ENCODE data around the gene DGKI. TPM values are rescaled to one million over a fixed set of nuclear protein-coding genes. Genes with fewer than 3 reads are reported as not detected.

The DGKI gene
- total and polyA plus RNA-seq, 2 of the 4 experiments (the other 2 are of a cell fraction): 3.9 to 15.8 TPM

- WGBS, 2 experiments (ENCODE audit: extremely low coverage in 2 of 2, insufficient read length in 1 of 2): no CpG with 5 or more reads among the region's 3 CpGs
- peak overlapping the region; percentile 73 for H2BK120ac ChIP-seq (ENCODE audit: low read depth, low read length)
- peak overlapping the region; percentile 33; the same call in 1 of the 2 replicates for H4K91ac ChIP-seq (ENCODE audit: insufficient read depth, low read depth, low read length)
- peak overlapping the region; percentile 80; the same call in 1 of the 2 replicates for H3K18ac ChIP-seq (ENCODE audit: low read depth, low read length)
- no peaks in the 10 kb centered on the region for H3K27me3 ChIP-seq (ENCODE audit: control insufficient read depth, insufficient read depth, low read length)
- H2AFZ ChIP-seq (replicated peaks; ENCODE audit: low read length, poor library complexity): no peak overlapping the region
- peak overlapping the region; percentile 27; the same call in 1 of the 3 replicates for H2BK15ac ChIP-seq (ENCODE audit: low read depth, low read length)
- DNase-seq (peak; percentile 33), ATAC-seq (ENCODE audit: low read depth) (peak; percentile 27)
- H3K9me3 ChIP-seq (ENCODE audit: control insufficient read depth, insufficient read depth, low read length): no peaks in the 10 kb centered on the region
- H4K8ac ChIP-seq (ENCODE audit: low read depth in 2 of 2, low read length in 2 of 2): peak overlapping the region in 1 of 2 experiments; percentile 20; a peak in 2 of 4 replicates
- intact Hi-C loops (cut with micrococcal nuclease) (no loop called here), dilution Hi-C loops (cut with HindIII; ENCODE audit: low sequenced_read_pairs, unreplicated experiment) (no loop called here), in situ Hi-C loops (cut with MboI; ENCODE audit: low sequenced_read_pairs) (no loop called here)
- no peak overlapping the region for H3K23ac ChIP-seq (ENCODE audit: low read depth, low read length)
- peaks cover 6% of the 10 kb centered on the region; the same call in 1 of the 2 replicates for H3K9me1 ChIP-seq (ENCODE audit: insufficient read depth, low read length)
- 0 out of 2 replicates have a peak overlapping the region, but pooled peaks have one; percentile 44 for H2AK5ac ChIP-seq (ENCODE audit: low read depth, low read length)
- H3K4ac ChIP-seq (ENCODE audit: low read depth, low read length): peak overlapping the region; percentile 73; the same call in 1 of the 2 replicates
- peak overlapping the region; percentile 89 for H2BK5ac ChIP-seq (ENCODE audit: low read depth, low read length, poor library complexity, severe bottlenecking)
- H4K5ac ChIP-seq (ENCODE audit: low read depth, low read length): 0 out of 2 replicates have a peak overlapping the region, but pooled peaks have one; percentile 34
- no peak overlapping the region for H3K4me3 ChIP-seq (ENCODE audit: insufficient read depth, low read depth, low read length)
- no peak overlapping the region for H3K9ac ChIP-seq (ENCODE audit: low read depth, low read length)
- H2BK20ac ChIP-seq (ENCODE audit: low read depth, low read length): no peak overlapping the region
- BruUV-seq (replicated peaks): no TSS peak
- H3K36me3 ChIP-seq (ENCODE audit: control insufficient read depth, insufficient read depth, low read length): no peaks in the 10 kb centered on the region
- H3K79me1 ChIP-seq (ENCODE audit: low read depth in 1 of 2, low read length in 2 of 2): 0 out of 4 replicates have a peak, but pooled peaks cover 0 to 3% of the 10 kb centered on the region in 2 experiments
- H3K56ac ChIP-seq (ENCODE audit: extremely low read depth, insufficient read depth, low read length): no peak overlapping the region; the same call in 1 of the 2 replicates
- ChIA-PET POLR2A (ENCODE audit: unreplicated experiment) (no interaction called here), CTCF (no interaction called here)
- peaks cover 18% of the 10 kb centered on the region for H3K4me1 ChIP-seq (ENCODE audit: control insufficient read depth, insufficient read depth, low read length)
- peak overlapping the region; percentile 81; the same call in 1 of the 2 replicates for H3K27ac ChIP-seq (ENCODE audit: insufficient read depth, low read length)
- TF ChIP-seq FOS (IDR thresholded peaks at IDR 0.05; ENCODE audit: low read depth, low read length) (no peak), POLR2A (IDR thresholded peaks at IDR 0.05; ENCODE audit: low read depth, low read length) (0 out of 2 replicates have a peak, but pooled peaks have one; percentile 1), CEBPB (IDR thresholded peaks at IDR 0.05; ENCODE audit: low read depth, low read length) (no peak), MAZ (IDR thresholded peaks at IDR 0.05; ENCODE audit: borderline replicate concordance, low read depth, low read length) (no peak), CTCF (conservative IDR thresholded peaks at IDR 0.05; ENCODE audit: low read depth, low read length) (no peak)
- H2AK9ac ChIP-seq (replicated peaks; ENCODE audit: low read depth, low read length, poor library complexity): no peak overlapping the region
- H3K14ac ChIP-seq (replicated peaks; ENCODE audit: low read depth, low read length): 0 out of 2 replicates have a peak overlapping the region, but pooled peaks have one; percentile 8
- H4K20me1 ChIP-seq (ENCODE audit: insufficient read depth, low read length): no peaks in the 10 kb centered on the region
- H3K4me2 ChIP-seq (ENCODE audit: low read depth, low read length): peak overlapping the region; percentile 37; the same call in 1 of the 2 replicates
These were observed 74.5 kb downstream of the DGKI start for GRCh38 chr7:137772316-137772715.
